SIG-M5 treated with dmso at 0.1 percent for 504 hours (cell line): ENCODE data around the gene CELA2A.
"Not testable (repeated sequence)": the region's sequence is repeated elsewhere in the genome, so short reads cannot be mapped to it uniquely, and the experiment has no call there.

Experiments used
- DNase-seq: peaks from one replicate; lab custom pipeline; 2025; ENCODE audit not compliant: unreplicated experiment; lab: John Stamatoyannopoulos, UW

The CELA2A gene

DNA sequence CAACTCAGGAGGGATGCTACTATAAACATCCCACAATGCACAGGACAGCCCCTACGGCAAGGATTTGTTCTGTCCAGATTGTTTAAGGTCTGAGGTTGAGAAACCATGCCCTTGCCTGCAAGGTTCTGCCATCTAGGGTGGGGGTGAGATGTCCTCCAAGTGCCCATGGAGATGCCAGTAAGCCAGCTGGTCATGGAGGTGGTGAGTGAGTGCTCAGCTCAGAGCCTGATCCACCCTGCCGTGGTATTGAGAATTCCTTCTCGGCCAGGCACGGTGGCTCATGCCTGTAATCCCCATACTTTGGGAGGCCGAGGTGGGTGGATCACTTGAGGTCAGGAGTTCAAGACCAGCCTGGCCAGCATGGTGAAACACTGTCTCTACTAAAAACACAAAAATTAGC, 31.6 kb upstream of the CELA2A start:
- no peak for DNase-seq

DNA sequence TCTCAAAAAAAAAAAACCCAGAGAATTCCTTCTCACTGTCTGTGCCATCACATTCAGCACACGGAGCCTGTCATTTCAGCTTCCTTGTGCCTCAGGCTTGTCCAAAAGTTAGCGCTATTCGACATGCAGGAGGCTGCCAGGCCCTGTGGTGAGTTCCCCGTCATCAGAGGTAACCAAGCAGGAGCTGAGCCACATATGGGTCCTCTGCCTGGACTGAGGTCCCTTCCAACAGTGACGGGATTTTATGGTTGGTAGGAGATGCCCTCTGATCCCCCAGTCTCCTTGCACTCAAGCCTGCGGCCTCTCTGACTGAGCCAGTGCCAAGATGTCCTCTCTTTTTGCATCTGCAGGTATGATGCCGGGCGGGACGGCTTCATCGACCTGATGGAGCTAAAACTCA, 31.0 kb upstream of the CELA2A start:
- no peak for DNase-seq

DNA sequence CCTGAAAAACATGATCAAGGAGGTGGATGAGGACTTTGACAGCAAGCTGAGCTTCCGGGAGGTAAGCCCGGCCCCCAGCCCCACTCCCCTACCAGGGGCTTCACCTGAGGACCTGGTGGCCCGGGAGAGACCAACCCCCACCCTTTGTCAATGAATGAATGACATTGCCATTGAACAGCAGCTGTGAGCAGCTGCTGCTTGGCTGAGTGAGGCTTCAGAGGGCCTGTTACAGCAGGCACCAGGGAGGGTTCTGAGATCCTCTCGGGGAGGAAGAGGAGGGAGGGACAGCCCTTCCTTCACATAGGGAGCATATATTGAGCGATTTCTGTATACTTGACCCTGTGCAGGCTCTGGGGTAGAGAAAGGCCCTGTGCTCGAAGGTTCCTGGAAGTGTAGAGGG, 30.6 kb upstream of the CELA2A start:
- no peak for DNase-seq

DNA sequence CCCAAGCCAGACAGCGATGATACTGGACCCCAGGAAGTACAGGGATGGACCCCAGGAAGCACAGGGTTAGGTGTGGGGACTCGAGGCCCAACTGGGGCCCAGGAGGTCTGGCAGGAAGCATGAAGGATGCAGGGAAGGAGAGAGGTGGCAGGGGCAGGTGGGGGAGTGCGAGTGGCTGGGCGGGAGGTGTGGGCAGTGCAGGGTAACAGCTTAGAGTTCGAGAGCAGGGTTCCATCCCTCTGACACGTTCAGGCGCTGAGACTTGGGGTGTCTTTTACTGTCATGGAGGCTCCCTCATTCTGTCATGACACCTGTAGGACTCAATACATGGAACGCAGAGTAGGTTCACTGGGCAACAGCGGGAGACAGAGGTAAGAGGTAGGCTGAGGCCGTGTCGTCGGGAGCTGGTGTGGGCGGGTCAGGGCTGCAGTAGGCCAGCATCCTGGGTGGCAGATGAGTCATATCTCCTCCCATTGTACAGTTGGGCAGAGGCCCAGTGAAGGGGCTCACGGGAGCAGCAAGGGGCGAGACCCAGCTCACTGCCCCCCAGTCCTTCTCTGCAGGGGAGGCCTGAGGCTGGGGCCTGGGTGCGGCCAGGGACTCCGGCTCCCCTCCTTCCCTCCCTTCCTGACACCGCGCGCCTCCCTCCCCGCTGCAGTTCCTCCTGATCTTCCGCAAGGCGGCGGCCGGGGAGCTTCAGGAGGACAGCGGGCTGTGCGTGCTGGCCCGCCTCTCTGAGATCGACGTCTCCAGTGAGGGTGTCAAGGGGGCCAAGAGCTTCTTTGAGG, 29.8 kb upstream of the CELA2A start:
- no peak for DNase-seq

DNA sequence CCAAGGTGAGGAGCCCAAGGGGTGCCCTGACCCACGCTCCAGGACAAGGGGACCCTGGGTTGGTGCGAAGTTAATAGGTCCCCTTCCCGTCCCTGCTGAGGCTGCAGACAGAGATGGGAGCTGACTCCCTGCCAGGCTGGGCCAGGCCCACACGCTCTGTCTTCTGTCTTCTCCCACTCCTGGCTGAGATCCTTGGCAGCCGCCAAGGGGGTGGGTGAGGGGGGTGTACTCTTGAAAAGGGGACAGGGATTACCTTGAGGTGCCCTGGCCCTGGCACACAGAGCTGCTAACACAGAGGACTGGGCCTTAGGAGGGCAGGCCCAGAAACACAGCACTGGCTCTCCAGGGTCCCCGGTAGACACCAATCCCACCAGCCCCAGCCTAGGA, 29.3 kb upstream of the CELA2A start:
- no peak for DNase-seq

DNA sequence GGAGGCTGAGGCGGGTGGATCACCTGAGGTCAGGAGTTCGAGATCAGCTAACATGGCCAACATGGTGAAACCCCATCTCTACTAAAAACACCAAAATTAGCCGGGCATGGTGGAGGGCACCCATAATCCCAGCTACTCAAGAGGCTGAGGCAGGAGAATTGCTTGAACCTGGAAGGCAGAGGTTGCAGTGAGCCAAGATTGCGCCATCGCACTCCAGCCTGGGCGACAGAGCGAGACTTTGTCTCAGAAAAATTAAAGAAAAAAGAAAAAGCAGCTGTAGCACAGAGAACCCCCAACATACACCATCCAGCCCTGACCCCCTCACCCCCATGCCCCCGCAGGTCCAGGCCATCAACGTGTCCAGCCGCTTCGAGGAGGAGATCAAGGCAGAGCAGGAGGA, 28.3 kb upstream of the CELA2A start:
- not testable (repeated sequence) for DNase-seq

DNA sequence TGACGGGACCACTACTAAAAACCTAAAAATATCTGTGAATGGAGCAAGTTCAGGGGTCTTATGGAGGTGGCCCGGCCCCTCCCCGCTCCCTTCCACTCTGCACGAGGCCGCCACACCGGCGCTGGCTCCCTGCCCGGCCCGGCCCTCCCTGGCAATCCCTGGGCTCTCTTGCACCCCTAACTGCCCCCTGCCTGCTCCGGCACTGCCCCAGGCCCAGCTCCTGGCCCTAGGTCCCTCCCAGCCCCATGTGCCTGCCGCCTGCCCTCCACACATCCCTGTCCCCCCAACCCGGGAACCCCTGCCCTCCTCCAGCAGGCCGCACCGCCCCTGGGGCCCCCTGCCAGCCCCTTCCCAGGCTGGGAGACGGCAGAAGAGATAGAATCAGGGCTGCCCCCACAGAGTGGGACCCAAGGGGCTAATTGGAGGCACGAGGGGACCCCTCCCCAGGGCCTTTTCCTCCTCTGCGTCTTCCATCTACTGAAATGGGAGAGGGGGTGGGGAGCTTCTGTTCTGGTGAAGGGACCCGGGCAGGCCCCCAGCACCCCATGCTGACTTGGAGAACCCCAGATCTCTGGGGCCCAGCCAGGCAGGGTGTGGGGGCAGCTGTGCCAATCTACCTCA, 27.6 kb upstream of the CELA2A start:
- no peak for DNase-seq

DNA sequence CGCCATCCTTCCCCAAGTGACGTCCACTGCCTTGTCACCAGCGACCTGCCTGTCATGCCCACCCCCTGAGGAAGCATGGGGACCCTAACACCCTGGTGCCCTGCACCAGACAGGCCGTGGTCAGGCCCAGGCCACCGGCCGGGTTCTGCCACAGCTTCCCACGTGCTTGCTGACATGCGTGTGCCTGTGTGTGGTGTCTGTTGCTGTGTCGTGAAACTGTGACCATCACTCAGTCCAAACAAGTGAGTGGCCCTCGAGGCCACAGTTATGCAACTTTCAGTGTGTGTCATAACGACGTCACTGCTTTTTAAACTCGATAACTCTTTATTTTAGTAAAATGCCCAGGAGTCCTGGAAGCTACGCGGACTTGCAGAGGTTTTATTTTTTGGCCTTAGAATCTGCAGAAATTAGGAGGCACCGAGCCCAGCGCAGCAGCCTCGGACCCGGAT, 26.8 kb upstream of the CELA2A start:
- no peak for DNase-seq

DNA sequence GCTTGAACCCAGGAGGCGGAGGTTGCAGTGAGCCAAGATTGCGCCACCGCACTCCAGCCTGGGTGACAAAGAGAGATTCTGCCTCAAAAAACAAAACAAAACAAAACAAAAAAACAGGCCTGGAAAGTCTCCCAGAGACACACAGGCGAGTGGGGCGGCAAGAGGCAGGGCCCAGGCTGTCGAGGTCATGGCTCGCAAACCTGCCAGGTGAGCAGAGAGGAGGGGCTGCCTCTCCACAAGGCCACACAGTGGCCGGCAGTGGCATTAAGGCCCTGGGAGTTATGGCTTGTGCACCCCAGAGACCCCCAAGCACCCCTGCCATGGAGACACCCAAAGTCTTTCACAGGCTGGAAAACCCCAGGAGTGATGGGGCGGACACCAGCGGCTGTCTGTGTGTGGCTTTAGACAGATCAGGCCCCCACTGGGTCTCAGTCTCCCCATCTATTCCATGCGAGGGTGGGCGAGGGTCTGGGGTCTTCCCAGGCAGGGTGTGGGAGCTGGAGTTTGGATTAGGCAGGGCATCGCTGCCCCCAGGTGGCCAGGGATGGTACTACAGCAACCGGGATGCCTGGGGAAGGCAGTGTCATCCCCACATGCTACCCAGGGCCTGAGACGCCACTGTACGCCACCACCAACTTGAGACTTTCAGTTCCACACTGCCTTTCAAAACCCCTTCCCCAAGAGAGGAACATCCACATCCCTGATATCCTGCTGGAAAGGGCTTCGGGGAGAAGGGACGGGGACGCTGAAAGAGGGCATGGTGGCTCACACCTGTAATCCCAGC, 25.6 kb upstream of the CELA2A start:
- no peak for DNase-seq

DNA sequence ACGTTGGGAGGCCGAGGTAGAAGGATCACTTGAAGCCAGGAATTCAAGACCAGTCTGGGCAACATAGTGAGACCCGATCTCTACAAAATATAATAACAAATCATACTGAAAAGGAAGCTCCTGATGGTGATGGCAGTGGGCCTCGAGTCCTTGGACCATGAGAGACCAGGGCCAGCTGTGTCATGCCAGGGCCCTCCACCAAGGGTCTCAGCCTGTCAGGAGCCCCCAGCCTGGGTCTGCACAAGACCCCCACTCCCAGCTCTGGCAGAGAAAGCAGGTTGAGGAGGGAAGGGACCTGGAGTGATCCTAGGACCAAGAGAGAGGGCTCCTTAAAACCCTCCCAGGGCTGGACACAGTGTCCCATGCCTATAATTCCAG, 25.0 kb upstream of the CELA2A start:
- DNase-seq, result no peak

DNA sequence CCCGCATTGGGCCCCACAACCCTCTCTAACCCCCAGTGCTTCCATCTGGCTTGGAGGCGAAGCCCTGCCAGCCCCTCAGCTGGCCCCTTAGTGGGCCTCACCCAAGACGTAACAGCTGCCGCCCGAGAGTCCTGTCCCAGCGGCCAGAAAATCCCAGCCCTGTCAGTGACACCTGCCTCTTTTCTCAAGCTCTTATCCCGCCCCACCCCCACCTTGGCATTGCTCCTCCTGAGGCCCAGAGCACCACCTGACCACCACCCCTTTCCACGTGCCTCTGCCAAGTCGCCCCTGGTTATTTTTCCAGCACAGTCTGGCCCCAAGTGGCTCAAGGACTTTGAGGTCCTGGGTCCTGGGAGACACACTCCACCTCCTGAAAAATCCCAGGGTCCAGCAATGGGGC, 24.2 kb upstream of the CELA2A start:
- DNase-seq, result no peak

DNA sequence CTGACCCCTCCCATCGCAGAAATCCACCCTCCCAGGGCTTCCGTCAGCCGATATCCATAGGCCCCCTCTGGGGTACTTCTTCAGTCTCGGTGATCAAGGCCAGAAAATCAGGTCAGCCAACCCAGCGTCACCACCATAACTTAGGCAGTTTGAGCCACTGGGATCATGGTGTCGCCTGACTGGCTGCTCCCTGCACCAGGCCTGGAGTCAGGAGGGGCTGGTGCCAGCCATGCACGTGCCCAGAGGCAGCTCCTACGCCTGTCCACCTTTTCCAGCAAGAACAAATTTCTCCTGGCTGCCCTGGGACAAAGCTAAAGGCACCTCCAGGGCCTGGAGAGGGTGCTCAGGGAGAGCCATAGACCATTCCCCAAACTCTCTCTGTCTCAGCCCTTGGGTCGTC, 23.1 kb upstream of the CELA2A start:
- DNase-seq, result no peak

DNA sequence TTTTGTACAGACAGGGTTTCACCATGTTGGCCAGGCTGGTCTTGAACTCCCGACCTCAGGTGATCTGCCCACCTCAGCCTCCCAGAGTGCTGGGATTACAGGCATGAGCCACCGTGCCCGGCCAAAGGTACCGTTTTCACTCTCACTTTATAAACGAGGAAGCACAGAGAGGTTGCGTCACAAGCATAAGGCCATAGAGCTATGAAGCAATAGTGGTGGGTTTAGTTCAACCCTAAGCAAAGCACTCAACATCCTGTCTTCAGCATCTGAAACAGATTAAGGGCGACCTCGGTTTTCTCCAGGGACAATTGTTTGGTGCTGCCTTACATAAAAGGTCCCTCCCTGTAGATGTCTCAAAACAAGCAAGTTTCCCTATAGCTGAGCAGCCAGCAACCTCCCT, 21.8 kb upstream of the CELA2A start:
- peak; percentile 85 for DNase-seq

DNA sequence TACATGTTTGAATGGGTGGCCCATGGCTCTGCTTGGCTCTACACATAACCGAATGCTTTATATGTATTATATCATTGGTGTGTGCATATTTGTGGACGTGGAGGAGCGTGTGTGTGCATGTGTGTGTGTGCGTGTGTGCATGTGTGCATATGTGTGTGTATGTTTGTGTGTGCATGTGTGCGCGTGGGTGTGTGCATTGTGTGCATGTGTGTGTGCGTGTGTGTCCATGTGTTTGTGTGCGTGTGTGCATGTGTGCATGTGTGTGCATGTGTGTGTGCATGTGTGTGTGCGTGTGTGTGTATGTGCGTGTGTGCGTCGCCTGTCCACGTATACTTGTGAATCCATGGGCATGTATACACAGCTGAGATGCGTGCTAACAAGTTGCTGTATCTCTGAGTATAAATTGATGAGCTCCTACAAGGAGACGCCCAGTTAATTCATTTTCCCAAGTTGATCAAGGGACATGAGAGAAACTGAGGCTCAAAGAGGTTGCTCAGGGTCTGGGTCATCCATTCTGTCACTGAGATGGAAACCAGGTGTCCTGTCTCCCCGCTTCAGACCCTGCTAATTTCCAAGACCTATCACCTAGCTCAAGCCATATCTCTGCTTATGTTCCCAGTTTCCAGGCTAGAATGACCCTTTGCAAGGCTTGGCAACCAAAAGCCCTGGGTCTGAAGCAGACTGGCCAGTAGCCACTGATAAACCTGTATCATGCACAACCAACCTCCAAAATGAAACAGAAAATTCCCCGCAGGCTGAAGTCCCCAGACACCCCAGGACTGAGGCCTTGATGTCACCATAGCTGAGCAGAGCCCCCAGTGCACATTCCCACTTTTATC, 21.1 kb upstream of the CELA2A start:
- DNase-seq, result no peak

DNA sequence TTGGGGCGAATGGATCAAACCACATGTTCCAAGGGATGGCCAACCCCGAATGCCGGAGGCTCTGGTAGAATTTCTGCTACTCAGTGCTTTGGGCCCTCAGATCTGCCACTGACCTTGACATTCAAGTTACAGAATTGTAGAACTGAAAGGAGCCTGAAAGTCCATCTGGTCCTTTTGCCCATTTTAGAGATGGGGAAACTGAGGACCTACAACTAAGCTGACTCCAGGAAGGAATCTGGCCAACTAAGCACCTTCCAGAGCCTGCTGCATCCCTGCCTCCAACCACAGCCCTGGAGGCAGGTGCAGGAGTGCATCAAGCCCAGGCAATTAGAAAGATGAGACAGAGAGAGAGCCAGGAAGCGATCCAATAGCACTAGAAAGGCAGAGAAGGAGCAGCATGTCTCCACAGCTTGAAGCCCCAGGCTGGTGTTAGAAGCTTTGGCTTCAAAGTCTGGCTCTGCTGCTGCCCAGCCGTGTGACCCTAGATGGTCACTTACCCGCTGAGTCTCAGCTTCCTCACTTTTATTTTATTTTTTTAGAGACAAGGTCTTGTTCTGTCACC, 19.6 kb upstream of the CELA2A start:
- DNase-seq, result no peak

DNA sequence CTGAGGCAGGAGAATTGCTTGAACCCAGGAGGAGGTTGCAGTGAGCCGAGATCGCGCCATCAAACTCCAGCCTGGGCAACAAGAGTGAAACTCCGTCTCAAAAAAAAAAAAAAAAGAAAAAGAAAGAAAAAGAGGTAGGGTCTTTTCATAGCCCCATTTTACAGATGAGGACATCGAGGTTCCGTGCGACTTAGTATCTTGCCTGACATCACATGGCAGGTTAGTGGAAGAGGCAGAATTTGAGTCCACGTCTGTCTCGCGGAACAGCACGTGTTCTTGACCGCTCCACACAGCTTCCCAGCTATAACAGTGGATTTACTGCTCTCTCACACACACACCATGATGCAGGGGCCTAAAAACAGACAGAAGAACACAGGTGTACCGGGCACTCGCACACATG, 17.2 kb upstream of the CELA2A start:
- no peak for DNase-seq

DNA sequence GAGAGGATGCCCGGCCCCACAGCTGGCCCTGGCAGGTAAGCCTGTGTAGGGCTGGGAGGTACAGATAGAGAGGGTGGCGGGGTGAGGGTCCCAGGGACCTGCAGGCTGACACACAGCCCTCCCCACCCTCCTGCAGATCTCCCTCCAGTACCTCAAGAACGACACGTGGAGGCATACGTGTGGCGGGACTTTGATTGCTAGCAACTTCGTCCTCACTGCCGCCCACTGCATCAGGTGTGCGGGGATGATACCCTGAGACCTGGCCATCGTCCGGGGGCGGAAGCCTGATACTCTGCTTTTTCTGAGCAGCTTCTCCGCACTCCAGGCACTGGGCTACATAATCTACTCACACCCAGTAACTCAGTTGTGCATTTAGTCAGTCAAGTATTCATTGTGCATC, 16.2 kb upstream of the CELA2A start:
- DNase-seq, result no peak

DNA sequence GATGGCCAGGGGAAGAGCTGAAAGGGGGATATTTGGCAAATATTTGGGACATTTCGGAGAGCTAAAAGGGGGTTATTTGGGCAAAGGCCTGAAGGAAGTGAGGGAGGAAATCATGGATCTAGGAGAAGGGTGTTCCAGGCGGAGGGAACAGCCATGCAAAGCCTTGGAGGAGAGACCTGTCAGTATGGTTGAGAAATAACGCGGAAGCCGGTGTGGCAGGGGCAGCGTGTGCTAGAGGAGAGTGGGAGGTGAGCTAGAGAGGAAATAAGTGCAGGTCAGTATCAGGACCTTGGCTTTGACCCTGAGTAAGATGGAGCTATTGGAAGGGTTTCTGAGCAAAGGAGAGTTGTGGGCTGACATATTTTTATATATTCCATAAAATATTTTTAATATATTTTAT, 15.3 kb upstream of the CELA2A start:
- DNase-seq, result no peak

DNA sequence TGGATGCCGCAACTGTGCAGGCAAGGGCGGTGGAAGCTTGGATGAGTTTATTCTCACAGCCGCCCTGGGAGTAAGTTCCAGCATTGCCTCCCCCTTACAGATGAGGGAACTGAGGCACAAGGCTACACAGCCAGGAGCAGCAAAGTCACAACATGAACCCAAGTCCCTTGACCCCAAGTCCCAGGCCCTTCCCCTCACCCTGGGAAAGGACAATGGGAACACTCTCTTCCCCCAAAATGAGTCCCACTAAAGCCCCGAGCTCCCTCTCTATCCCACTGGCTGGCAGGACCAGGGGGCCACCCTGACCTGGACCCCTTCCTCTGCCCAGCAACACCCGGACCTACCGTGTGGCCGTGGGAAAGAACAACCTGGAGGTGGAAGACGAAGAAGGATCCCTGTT, 14.4 kb upstream of the CELA2A start:
- DNase-seq, result no peak

DNA sequence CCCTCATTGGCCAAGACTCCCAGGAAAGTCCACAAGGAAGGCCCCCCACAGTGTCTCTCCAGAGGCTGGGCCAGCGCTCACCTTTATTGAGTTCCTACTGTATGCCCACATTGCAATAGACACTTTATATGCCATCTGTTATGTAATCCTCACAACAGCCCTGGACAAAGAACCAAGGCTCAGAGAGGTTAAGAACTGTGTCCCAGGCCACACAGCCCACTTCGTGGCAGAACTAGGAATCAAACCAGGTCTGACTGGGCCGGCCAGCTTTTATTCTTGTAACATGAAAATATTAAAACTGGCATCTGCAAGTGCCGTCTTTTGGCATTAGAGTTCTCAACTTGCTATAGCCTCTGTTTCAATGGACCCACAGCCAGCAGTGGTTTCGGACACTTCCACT, 13.8 kb upstream of the CELA2A start:
- no peak for DNase-seq

DNA sequence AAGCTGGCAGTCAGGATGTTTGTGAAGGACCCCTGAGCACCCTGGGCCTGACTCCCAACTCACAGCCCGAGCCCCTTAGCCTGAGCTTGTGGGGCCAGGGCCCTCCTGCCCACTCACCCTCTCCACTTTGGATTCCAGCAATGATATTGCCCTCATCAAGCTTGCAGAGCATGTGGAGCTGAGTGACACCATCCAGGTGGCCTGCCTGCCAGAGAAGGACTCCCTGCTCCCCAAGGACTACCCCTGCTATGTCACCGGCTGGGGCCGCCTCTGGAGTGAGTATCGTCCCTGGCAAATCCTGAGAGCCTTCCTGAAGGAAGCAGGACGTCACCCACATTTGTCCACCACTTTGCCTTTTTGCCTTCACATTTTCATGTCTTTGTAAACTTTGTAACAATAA, 13.3 kb upstream of the CELA2A start:
- no peak for DNase-seq
